Kidney (tissue), 14 donors: Measurements from ENCODE around the gene PEX10. TPM values are rescaled to one million over a fixed set of nuclear protein-coding genes. Genes with fewer than 3 reads are reported as not detected.

Source experiments
- DNase-seq, 5 donors: peaks; one replicate each; pipeline ENCODE4 v3.0.0-alpha.2; 2013 to 2020
- FAIRE-seq: peaks from 2 replicates; lab custom pipeline; 2012; peaks lifted over from hg19 to GRCh38; lab: Jason Lieb, UNC
- H3K27ac ChIP-seq, 2 donors: one replicate each; pipeline ENCODE4 v1.7.0; 2013; ENCODE audit warnings: low read depth in 2 of 2, low read length in 2 of 2, inconsistent platforms in 1 of 2
- H3K27me3 ChIP-seq: one replicate; pipeline ENCODE4 v1.7.1; 2013; ENCODE audit warnings: low read length, inconsistent platforms; ENCODE audit not compliant: control insufficient read depth, insufficient read depth
- H3K36me3 ChIP-seq, 3 donors: one replicate each; pipeline versions ENCODE4 v1.7.0 to v1.7.1; 2013; ENCODE audit warnings: low read length in 3 of 3, control low read depth in 1 of 3, inconsistent platforms in 1 of 3; ENCODE audit not compliant: insufficient read depth in 3 of 3, control insufficient read depth in 2 of 3
- H3K4me1 ChIP-seq, 3 donors: one replicate each; pipeline versions ENCODE4 v1.7.0 to v1.7.1; 2013; ENCODE audit warnings: low read length in 3 of 3, inconsistent platforms in 1 of 3, low read depth in 1 of 3; ENCODE audit not compliant: control insufficient read depth in 2 of 3, insufficient read depth in 2 of 3
- H3K4me3 ChIP-seq, 3 donors: one replicate each; pipeline versions ENCODE4 v1.7.0 to v1.8.1; 2013; ENCODE audit warnings: low read length in 3 of 3, control low read depth in 1 of 3, inconsistent platforms in 1 of 3
- H3K9ac ChIP-seq, 3 donors: one replicate each; pipeline versions ENCODE4 v1.7.0 to v1.7.1; 2013; ENCODE audit warnings: low read length in 3 of 3, control low read depth in 1 of 3, inconsistent platforms in 1 of 3
- H3K9me3 ChIP-seq, 3 donors: one replicate each; pipeline versions ENCODE4 v1.7.0 to v1.7.1; 2013; ENCODE audit warnings: low read length in 3 of 3, control low read depth in 1 of 3, inconsistent platforms in 1 of 3; ENCODE audit not compliant: control insufficient read depth in 2 of 3, insufficient read depth in 1 of 3
- intact Hi-C: fragments of 100-400 bp; cut with DNase I; formaldehyde crosslinking; loops from one replicate; pipeline ENCODE4 v1.11.1; 2022
- polyA plus RNA-seq: library from polyadenylated mRNA; stranded (reverse); fragments of 350-450 nt; fragmentation: Illumina TruSeq; extraction: RNeasy Lipid Tissue Mini Kit (QIAGEN cat#74804); gene quantifications from one replicate; pipeline ENCODE4 v1.2.3, GENCODE V29; 2014; ENCODE audit warnings: low read depth, low replicate concordance; ENCODE audit not compliant: insufficient read depth
- total RNA-seq: library from RNA; stranded (reverse); fragmentation: NEBNext Ultra II Directional; extraction: Animal tissue kit (Norgen Biotek cat#: 25700); gene quantifications from one replicate; pipeline ENCODE4 v1.2.1, GENCODE V29; 2021
- TF ChIP-seq, protein P1 (sequence below): IDR thresholded peaks from 3 replicates; pipeline ENCODE4 v1.5.1; 2012; ENCODE audit warnings: mild to moderate bottlenecking, moderate library complexity, borderline replicate concordance; ENCODE audit not compliant: insufficient read depth; ENCODE audit errors: extremely low read depth
- donor health status: control.
- donor health status: control.
- donor health status: control.
- donor health status: control.
- donor health status: control.
- donor health status: DM: yes; HTN: yes; CAD: no.
- donor health status: Normal renal cell carcinoma (clear cell type).

PEX10 gene
- total and polyA plus RNA-seq, 2 donors from 2014 or later, result 25.6 to 26.8 TPM

DNA sequence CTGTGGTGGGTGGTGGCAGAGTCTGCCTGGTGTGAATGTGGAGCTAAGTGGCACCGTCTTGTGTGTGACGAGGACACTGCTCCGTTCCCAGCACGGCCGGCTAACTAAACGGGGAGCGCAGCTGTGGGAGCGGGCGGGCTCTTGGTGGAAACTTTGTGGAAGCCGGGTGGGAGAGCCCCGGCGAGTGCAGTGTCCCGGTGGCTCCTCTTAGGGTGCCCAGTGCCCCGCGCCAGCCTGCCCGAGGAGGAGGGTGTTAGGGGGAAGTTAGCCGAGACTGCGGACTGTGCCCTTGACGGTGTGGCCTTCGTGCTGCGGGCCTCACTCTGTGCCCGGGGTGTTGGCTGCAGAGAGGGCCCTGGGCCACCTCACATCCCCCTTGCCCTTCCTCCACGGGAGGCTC is 9.9 kb downstream of the PEX10 start:
- TF ChIP-seq, protein P1, sequence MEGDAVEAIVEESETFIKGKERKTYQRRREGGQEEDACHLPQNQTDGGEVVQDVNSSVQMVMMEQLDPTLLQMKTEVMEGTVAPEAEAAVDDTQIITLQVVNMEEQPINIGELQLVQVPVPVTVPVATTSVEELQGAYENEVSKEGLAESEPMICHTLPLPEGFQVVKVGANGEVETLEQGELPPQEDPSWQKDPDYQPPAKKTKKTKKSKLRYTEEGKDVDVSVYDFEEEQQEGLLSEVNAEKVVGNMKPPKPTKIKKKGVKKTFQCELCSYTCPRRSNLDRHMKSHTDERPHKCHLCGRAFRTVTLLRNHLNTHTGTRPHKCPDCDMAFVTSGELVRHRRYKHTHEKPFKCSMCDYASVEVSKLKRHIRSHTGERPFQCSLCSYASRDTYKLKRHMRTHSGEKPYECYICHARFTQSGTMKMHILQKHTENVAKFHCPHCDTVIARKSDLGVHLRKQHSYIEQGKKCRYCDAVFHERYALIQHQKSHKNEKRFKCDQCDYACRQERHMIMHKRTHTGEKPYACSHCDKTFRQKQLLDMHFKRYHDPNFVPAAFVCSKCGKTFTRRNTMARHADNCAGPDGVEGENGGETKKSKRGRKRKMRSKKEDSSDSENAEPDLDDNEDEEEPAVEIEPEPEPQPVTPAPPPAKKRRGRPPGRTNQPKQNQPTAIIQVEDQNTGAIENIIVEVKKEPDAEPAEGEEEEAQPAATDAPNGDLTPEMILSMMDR, result no peak
- Histone ChIP-seq H3K4me3 (no peak overlapping the region), H3K27me3 (no peaks in the 10 kb centered on the region), H3K9ac (no peak overlapping the region), H3K36me3 (peaks cover 8 to 53% (median 31%) of the 10 kb centered on the region in 3 donors), H3K27ac (no peak overlapping the region), H3K9me3 (no peaks in the 10 kb centered on the region), H3K4me1 (peaks cover 0 to 9% (median 0%) of the 10 kb centered on the region in 3 donors)
- intact Hi-C loops, result no loop called here
- no peak for FAIRE-seq
- DNase-seq, result peak in 1 of 5 donors; percentile 71

DNA sequence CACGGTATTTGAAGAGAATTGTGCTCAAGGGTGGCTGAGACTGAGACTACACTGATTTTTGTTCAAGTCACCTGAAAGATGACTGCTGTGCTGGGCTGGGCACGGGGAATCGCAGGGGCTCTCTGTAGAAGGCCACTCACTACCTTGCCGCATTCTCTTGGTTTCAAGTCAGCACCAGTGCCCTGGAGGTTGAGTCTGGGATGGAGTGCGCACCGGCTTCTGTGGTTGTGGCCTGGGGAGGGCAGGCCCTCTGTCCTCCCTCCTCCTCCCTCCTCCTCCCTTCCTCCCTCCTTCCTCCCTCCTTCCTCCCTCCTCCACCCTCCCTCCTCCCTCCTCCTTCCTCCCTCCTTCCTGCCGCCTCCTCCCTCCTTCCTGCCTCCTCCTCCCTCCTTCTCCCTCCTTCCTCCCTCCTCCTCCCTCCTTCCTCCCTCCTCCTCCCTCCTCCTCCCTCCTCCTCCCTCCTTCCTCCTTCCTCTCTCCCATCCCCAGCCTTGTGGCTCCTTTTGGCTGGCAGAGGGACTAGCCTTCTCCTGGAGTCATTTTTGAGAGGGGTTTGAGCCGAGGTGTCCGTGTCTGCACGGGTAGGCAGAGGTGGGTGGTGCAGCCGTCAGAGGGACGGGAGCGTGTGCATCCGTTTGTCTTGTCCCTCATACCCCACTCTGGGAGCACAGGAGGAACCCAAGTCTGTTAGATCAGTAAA is 11.3 kb downstream of the PEX10 start:
- H3K4me3 ChIP-seq, result no peak overlapping the region
- H3K27ac ChIP-seq, result peak overlapping the region in 1 of 2 donors; percentile 11
- H3K4me1 ChIP-seq, result peaks cover 0 to 9% (median 0%) of the 10 kb centered on the region in 3 donors
- H3K9me3 ChIP-seq, result no peaks in the 10 kb centered on the region
- H3K27me3 ChIP-seq, result no peaks in the 10 kb centered on the region
- no peak for FAIRE-seq
- H3K9ac ChIP-seq, result no peak overlapping the region
- intact Hi-C loops, result no loop called here
- H3K36me3 ChIP-seq, result peaks cover 12 to 61% (median 35%) of the 10 kb centered on the region in 3 donors
- DNase-seq, result no peak
- TF ChIP-seq, protein P1, result no peak

DNA sequence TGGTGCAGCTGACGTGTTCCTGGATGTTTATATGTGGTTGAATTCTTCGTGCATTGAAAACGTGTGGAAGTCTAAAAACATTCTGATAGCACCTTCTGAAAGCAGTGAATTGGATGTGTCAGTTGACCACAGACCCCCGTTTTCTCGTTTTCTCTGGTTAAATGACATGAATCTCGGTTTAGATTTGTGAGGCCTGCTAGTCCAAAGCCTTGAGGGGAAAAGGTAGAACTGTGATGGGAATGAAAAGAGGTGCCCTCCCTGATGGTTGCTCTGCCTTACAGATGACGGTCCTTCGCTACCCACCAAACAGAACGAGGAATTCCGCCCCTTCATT is 11.8 kb downstream of the PEX10 start:
- no peak for DNase-seq
- FAIRE-seq, result no peak
- Histone ChIP-seq H3K27ac (peak overlapping the region in 1 of 2 donors; percentile 11), H3K9me3 (no peaks in the 10 kb centered on the region), H3K36me3 (peaks cover 12 to 63% (median 35%) of the 10 kb centered on the region in 3 donors), H3K4me1 (peaks cover 0 to 9% (median 0%) of the 10 kb centered on the region in 3 donors), H3K27me3 (no peaks in the 10 kb centered on the region), H3K9ac (no peak overlapping the region), H3K4me3 (no peak overlapping the region)
- intact Hi-C loops, result no loop called here
- TF ChIP-seq, protein P1, result no peak
